DOHH2 (cell line): ENCODE data around the gene MBTPS1.

ENCODE experiments used
- CTCF ChIP-seq: fragments of 200-600 bp; sonication (generic); IDR thresholded peaks from one replicate; pipeline ENCODE4 v1.5.1; 2014; ENCODE audit warnings: antibody characterized with exemption, mild to moderate bottlenecking, low read depth, low read length; ENCODE audit not compliant: poor library complexity, severe bottlenecking
- EZH2phosphoT487 ChIP-seq: fragments of 200-600 bp; sonication (generic); IDR thresholded peaks from 2 replicates; pipeline ENCODE4 v1.6.1; 2017; ENCODE audit warnings: borderline replicate concordance, mild to moderate bottlenecking, antibody characterized with exemption, low read length, moderate library complexity, mixed read lengths

- TF ChIP-seq CTCF (no peak), EZH2phosphoT487 (no peak)
Measured at GRCh38 chr16:84082110-84082509, 34.6 kb downstream of the MBTPS1 start.
